Stimulated activated CD8-positive, alpha-beta memory T cell treated with anti-CD3 and anti-CD28 coated beads, Interleukin-4, amount 100 ng/mL, for 24 hours (primary cell): ENCODE results near the gene WDR64.

Experiments
- DNase-seq: peaks from one replicate; pipeline ENCODE4 v3.0.0-alpha.2; 2020; ENCODE audit warnings: low read depth

Gene WDR64

DNA sequence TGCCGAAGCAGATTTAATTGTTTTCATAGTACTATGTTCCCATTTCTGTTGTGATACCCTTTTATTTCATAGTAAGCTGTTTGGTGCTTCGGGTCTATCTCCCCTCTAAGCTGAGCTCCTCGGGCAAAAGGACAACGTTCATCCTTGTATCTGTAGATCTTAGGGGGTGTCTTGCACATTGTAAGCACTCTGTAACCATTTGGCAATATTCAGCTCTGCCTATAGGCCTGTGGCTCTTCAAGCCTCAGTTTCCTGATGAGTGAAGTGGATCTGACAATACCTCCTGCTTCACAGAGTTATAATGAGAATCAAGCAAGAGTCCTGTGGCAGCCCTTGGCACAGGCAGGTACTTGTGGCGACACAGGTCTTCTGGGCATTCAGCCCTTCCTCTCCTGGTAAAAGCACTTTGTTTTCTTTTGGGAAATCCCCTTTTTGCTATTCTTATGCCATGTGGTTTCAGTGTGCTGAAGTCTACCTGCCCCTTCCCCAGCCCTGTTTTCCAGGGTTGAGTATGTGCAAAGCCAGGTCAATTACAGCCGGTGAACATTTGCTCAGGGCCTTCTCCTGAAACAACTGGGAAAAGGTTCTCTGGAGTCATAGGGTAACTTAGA lies 187.4 kb downstream of the WDR64 start:
- DNase-seq: no peak

DNA sequence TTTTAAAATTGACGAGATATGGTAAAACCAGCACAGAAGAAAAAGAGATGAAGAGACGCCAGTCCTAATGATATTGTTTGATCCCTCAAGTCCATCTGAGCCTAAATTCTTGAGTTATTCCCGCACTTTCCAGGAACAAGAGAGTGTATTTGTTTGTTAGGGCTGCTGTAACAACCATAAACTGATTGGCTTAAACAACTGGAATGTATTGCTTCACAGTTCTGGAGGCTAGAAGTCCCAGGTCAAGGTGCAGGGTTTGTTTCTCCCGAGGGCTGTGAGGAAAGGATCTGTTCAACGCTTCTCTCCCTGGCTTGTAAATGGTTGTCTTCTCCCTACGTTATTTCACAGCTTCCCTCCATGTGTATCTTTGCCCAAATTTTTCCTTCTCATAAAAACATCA lies 188.1 kb downstream of the WDR64 start:
- DNase-seq: no peak

DNA sequence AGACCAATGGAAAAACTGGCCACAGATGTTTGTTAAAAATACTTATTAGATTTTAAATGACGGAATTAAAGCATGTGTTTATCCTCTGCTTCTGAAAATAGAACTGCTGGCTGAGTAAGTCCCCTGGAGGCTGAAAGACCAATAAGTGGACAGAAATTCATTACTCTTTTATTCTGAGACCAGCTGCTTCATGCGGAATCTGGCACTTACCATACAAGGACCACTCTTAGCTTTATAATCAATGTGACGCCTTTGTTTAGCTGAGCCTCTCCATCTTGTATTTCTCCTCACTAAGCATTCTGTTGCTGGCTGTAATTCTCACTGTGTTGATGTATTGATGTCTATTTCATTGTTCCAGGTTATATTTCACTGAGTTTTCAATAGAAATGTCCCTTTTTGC lies 189.6 kb downstream of the WDR64 start:
- no peak for DNase-seq

DNA sequence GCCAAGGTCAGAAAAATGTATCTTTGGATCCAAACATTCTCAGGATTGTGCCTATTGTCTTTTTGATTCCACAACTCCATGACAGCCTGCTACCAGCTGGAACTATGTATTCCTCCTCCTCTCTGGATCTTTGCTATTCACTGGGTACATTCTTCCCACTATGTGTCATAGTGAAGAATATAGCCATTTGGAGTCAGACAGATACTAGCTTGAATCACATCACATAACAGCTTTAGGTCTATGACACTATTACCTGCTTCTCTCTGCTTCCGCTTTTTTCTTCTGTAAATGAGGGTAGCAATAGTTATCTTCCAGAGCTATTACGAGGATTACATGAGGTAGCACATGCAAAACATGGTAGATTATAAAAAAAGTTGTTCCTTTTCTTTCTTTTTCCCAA lies 190.5 kb downstream of the WDR64 start:
- DNase-seq: no peak

DNA sequence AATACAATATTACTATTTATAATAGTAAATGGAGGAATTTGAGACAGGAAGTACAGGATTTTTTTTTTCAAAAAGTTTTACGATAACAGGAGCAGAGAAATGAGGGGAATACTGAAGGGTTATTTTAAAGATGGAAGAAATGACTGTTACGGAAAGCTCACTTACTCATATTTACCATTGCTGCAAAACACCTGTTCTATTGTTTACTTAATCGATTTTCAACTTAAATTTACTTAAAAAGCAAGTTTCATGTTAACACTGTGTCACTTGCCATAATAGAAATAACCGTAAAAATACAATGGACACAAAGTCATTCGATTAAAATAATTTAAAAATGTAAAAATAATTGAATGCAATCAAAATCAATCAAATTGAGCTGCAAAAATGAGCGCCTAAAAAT lies 192.5 kb downstream of the WDR64 start:
- no peak for DNase-seq

DNA sequence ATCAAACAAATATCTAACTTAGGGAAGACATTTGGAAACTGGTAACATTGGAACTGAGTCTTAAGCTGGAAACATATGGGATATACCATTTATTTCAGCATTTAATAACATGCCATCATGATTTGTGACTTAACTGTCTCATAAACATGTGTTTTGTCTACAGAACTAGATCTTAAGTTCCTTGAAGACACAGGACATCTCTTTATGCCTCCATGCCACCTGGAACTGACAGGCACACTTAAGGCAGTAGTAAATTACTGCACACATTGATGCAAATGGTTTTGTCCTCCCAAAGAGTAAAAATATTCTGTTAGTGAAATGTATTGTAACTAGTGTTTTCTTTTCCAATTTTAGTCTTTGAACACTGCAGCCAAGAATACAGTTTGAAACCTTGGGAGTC lies 194.3 kb downstream of the WDR64 start:
- no peak for DNase-seq

DNA sequence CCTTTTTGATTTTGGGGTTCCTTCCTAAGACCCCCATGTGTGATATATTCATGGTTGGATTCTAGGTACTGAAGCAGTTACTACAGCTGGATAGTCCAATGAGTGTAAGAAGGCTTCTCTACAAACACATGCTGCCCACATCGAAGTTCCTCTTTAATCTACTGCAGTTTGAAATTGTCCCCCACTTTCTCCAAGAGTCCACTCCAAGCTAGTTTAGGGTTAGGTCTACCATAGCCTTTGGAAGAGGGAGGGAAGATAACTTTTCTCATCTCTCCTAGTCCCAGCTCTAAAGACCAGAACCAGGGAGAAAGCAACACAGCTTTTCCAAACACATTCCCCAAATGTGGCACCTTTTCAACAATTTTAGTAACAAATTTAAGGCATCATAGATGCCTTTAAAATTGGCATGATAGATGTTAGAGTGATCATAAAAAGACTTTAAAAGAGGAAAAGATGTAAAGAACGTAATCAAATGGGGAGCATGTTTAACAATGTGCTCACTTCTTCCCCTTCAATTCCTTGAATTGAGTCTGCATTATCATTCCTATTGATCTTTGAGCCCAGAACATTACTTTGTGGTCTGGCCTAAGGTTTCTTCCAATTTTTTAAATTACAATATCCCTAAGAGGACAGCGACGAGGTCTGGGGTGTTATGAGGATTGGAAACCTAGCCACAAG lies 194.9 kb downstream of the WDR64 start:
- no peak for DNase-seq

DNA sequence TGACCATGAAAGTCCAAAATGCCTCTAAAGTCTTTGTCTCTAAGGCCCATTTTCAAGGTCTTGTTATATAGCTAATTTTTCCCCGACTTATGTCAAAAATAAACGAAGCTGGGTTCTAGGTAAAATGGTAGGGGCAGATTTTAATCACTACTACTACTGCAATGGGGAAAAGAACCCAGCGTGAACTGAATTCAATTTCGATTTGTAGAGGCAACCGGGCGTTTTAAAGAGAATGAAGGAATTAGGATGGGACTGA lies 195.4 kb downstream of the WDR64 start:
- no peak for DNase-seq

DNA sequence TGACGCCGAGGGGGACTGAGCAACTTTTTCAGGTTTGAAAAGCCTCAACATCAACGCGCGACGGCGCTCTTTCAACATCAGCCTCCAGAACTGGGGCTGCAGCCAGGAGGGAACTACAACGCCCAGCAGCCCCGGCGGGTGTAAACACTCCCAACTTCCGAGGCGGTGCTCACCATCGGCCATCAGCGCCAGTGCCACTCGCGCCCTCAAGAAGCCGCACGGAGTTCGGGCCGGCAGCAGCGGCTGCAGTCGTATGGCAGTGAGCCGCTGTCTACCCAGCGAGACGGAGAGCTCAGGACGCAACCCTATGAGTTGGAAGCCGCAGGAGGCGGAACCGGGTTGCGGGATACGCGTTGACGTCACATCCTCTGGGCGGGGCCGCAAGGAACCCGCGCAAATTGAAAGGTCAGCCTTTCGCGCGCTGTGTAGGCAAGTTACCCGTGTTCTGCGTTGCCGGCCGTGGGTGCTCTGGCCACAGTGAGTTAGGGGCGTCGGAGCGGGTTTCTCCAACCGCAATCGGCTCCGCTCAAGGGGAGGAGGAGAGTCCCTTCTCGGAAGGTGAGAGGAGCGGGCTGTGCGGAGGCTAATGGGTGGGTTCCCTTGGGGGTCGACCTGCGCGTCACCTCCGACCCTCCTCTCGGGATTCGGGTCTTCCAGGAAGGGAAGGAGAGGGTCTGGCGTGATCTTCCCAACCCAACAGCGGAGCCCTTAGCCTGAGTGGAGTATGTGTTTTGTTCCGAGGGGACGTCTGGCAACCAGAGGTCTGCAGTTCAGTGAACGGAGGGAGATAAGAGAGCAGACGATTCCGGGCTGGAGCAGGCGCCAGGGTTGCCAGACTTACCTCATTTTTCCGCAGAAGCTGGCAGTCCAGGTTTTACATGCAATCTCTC lies 196.0 kb downstream of the WDR64 start, which contains the start of gene EXO1:
Gene EXO1, plus strand, starts transcription at position 409 of the 890 bp plus-strand sequence. CDS start 2,222 bp downstream, outside the sequence.
- peak; percentile 81 for DNase-seq

DNA sequence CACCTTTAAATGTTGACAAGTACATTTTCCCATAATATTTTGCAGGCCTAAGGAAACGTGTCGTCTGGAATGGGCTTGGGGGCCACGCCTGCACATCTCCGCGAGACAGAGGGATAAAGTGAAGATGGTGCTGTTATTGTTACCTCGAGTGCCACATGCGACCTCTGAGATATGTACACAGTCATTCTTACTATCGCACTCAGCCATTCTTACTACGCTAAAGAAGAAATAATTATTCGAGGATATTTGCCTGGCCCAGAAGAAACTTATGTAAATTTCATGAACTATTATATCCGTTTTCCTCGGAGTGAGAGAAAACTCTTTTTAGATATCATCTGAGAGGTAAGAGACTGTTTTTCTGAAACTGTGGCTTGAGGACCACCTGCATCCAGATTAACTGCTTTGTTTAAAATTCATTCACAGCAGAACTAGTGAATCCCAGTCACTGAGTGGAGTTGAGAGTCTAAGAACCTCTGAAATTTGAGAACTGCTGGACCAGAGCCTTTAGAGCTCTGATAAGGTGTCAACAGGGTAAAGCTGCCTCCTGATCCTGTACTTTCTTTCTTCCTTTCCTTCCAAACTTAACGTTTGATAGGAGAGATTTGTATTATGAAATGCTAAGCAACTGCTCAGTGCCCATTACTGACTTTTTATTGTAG lies 196.7 kb downstream of the WDR64 start:
- no peak for DNase-seq

DNA sequence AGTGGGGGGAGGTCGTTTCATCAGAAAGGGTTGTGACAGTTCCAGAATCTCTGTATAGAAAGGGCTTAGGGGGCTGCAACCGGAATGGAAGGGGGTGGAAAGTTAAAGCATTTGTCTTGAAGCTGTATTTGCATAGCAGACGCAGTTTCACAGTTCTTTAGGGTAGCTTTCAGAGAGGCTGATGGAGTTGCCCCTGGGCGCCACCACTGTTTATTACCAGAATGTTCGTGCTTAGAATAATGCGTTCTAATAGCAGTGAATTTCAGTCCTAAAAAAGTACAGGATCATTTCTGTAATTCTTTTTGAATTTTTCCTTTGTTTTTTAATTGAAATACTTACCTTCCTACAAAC lies 197.2 kb downstream of the WDR64 start:
- no peak for DNase-seq
